ENCODE results near the gene CLTCL1. TPM values are rescaled to one million over a fixed set of nuclear protein-coding genes. Genes with fewer than 3 reads are reported as not detected.

CLTCL1 gene
- total RNA-seq, 1 experiment from 2014 or later: 11.9 TPM

DNA sequence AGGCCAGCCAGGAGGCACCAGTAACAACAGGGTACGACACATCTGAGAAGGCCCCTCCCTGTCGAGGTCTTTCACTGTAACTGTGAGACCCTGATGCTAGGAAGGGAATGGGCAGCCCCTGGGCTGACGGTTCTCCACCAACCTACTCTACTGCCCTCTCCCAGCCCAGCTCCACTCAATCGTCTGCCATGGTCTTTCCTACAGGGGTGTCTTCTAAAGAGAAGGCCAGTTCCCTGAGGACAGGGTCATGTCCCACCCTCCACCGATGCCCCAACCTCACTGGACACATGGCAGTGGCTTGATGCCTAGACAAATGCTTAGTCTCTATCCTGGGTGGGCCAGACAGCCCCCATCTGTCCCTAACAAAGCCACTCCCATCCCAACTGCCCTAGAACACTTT lies 67.0 kb downstream of the CLTCL1 start:
- ChIA-PET POLR2A (interaction anchor here (0.6 kb wide), 1 partner anchor 438 kb away, joined by 6 read pairs; no protein-coding TSS in a partner anchor), CTCF (no interaction called here)
- in situ Hi-C loops (cut with HindIII; ENCODE audit: low pct_unique_long_range_greater_than_20kb, low sequenced_read_pairs): no loop called here
- Histone ChIP-seq H3K27me3 (ENCODE audit: control insufficient read depth, insufficient read depth, low read length) (no peaks in the 10 kb centered on the region), H3K27ac (ENCODE audit: low read length) (no peak overlapping the region), H3K36me3 (ENCODE audit: control insufficient read depth, insufficient read depth, low read length) (no peaks in the 10 kb centered on the region), H3K4me1 (ENCODE audit: control insufficient read depth, insufficient read depth, low read length) (no peaks in the 10 kb centered on the region), H3K9me3 (ENCODE audit: control insufficient read depth, insufficient read depth, low read depth, low read length) (no peaks in the 10 kb centered on the region), H3K4me3 (ENCODE audit: low read depth in 2 of 2, low read length in 2 of 2) (no peak overlapping the region)
- ATAC-seq (no peak), DNase-seq (ENCODE audit: low read depth, low spot score) (no peak)
- intact Hi-C loops (cut with micrococcal nuclease; ENCODE audit: unreplicated experiment): loop anchor here (10.0 kb wide), 1 partner anchor 60 kb away; no protein-coding TSS in a partner anchor
- no TSS peak for BruUV-seq (replicated peaks)
- TF ChIP-seq, protein P1, sequence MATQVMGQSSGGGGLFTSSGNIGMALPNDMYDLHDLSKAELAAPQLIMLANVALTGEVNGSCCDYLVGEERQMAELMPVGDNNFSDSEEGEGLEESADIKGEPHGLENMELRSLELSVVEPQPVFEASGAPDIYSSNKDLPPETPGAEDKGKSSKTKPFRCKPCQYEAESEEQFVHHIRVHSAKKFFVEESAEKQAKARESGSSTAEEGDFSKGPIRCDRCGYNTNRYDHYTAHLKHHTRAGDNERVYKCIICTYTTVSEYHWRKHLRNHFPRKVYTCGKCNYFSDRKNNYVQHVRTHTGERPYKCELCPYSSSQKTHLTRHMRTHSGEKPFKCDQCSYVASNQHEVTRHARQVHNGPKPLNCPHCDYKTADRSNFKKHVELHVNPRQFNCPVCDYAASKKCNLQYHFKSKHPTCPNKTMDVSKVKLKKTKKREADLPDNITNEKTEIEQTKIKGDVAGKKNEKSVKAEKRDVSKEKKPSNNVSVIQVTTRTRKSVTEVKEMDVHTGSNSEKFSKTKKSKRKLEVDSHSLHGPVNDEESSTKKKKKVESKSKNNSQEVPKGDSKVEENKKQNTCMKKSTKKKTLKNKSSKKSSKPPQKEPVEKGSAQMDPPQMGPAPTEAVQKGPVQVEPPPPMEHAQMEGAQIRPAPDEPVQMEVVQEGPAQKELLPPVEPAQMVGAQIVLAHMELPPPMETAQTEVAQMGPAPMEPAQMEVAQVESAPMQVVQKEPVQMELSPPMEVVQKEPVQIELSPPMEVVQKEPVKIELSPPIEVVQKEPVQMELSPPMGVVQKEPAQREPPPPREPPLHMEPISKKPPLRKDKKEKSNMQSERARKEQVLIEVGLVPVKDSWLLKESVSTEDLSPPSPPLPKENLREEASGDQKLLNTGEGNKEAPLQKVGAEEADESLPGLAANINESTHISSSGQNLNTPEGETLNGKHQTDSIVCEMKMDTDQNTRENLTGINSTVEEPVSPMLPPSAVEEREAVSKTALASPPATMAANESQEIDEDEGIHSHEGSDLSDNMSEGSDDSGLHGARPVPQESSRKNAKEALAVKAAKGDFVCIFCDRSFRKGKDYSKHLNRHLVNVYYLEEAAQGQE (IDR thresholded peaks at IDR 0.05; ENCODE audit: insufficient read depth in 1 of 2, low read depth in 2 of 2, low read length in 1 of 2): no peak
- TF ChIP-seq TCF7L2 (IDR thresholded peaks at IDR 0.05; ENCODE audit: low read depth, low read length) (no peak), POLR2AphosphoS5 (IDR thresholded peaks at IDR 0.05; ENCODE audit: low read depth, low read length) (no peak), SIN3A (IDR thresholded peaks at IDR 0.05; ENCODE audit: borderline replicate concordance, insufficient read depth, low read depth, low read length) (no peak)
- TF ChIP-seq, protein P2, sequence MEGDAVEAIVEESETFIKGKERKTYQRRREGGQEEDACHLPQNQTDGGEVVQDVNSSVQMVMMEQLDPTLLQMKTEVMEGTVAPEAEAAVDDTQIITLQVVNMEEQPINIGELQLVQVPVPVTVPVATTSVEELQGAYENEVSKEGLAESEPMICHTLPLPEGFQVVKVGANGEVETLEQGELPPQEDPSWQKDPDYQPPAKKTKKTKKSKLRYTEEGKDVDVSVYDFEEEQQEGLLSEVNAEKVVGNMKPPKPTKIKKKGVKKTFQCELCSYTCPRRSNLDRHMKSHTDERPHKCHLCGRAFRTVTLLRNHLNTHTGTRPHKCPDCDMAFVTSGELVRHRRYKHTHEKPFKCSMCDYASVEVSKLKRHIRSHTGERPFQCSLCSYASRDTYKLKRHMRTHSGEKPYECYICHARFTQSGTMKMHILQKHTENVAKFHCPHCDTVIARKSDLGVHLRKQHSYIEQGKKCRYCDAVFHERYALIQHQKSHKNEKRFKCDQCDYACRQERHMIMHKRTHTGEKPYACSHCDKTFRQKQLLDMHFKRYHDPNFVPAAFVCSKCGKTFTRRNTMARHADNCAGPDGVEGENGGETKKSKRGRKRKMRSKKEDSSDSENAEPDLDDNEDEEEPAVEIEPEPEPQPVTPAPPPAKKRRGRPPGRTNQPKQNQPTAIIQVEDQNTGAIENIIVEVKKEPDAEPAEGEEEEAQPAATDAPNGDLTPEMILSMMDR (IDR thresholded peaks at IDR 0.05): no peak

DNA sequence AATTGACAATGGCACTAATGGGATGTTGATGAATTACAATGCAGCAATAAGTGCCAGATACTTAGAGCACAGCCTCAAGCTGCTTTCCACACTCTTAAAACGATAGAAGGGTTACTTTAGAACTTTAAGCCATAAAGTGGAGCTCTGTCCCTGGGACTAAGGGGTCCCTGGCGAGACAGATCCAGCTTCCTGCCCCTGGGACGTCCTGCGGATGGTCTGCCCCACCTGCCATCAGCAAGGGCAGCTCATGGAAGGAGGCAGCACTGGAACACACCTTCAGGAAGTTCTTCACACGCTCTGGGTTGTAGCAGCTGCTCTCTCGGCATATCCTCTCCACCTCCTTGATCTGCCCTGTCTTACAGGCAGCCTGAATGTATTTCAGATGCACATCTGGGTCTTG lies 67.9 kb downstream of the CLTCL1 start:
- DNase-seq (ENCODE audit: low read depth, low spot score) (no peak), ATAC-seq (no peak)
- in situ Hi-C loops (cut with HindIII; ENCODE audit: low pct_unique_long_range_greater_than_20kb, low sequenced_read_pairs): no loop called here
- ChIA-PET CTCF (no interaction called here), POLR2A (no interaction called here)
- Histone ChIP-seq H3K36me3 (ENCODE audit: control insufficient read depth, insufficient read depth, low read length) (no peaks in the 10 kb centered on the region), H3K27ac (ENCODE audit: low read length) (no peak overlapping the region), H3K4me1 (ENCODE audit: control insufficient read depth, insufficient read depth, low read length) (no peaks in the 10 kb centered on the region), H3K27me3 (ENCODE audit: control insufficient read depth, insufficient read depth, low read length) (no peaks in the 10 kb centered on the region), H3K9me3 (ENCODE audit: control insufficient read depth, insufficient read depth, low read depth, low read length) (no peaks in the 10 kb centered on the region), H3K4me3 (ENCODE audit: low read depth in 2 of 2, low read length in 2 of 2) (no peak overlapping the region)
- intact Hi-C loops (cut with micrococcal nuclease; ENCODE audit: unreplicated experiment): loop anchor here (10.0 kb wide), 1 partner anchor 61 kb away; no protein-coding TSS in a partner anchor
- BruUV-seq (replicated peaks): no TSS peak
- TF ChIP-seq, protein P2 (IDR thresholded peaks at IDR 0.05): no peak
- TF ChIP-seq POLR2AphosphoS5 (IDR thresholded peaks at IDR 0.05; ENCODE audit: low read depth, low read length) (no peak), SIN3A (IDR thresholded peaks at IDR 0.05; ENCODE audit: borderline replicate concordance, insufficient read depth, low read depth, low read length) (no peak), TCF7L2 (IDR thresholded peaks at IDR 0.05; ENCODE audit: low read depth, low read length) (no peak)
- TF ChIP-seq, protein P1 (IDR thresholded peaks at IDR 0.05; ENCODE audit: insufficient read depth in 1 of 2, low read depth in 2 of 2, low read length in 1 of 2): no peak
